B cell (primary cell): ENCODE results near the gene EXOC3L1. TPM values are rescaled to one million over a fixed set of nuclear protein-coding genes. Genes with fewer than 3 reads are reported as not detected.

Experiments used
- ATAC-seq: fragments of 200-7000 bp; cut with Tn5 transposase; one replicate; pipeline ENCODE4 v1.10.0; 2021; ENCODE audit warnings: low read depth, mild to moderate bottlenecking, moderate number of reproducible peaks, moderate library complexity
- CTCF ChIA-PET: fragments of 350-600 bp; sonication (Branson Sonifier 250); formaldehyde crosslinking; loops from one replicate; lab custom pipeline; 2021; ENCODE audit warnings: antibody characterized with exemption, inconsistent platforms; lab: Charles Lee
- POLR2A ChIA-PET: fragments of 350-600 bp; sonication (Branson Sonifier 250); formaldehyde crosslinking; loops from one replicate; lab custom pipeline; 2021; ENCODE audit warnings: antibody characterized with exemption; lab: Charles Lee
- DNase-seq: peaks from one replicate; pipeline ENCODE4 v3.0.0; 2013
- H2AFZ ChIP-seq: 2 replicates; pipeline ENCODE4 v1.6.1; 2012; ENCODE audit warnings: mild to moderate bottlenecking, low read depth, low read length; ENCODE audit not compliant: insufficient read depth, poor library complexity, severe bottlenecking
- H3K27ac ChIP-seq, 2 donors: 1 replicate in 1 of 2; 2 replicates in 1 of 2; pipeline ENCODE4 v1.5.1; 2012 to 2013; ENCODE audit warnings: low read length in 2 of 2, mild to moderate bottlenecking in 2 of 2, moderate library complexity in 1 of 2
- H3K27me3 ChIP-seq, 4 experiments: fragments of 200-600 bp in 1 of 4; sonication (generic) in 1 of 4; replicated peaks in 1 of 4; 1 replicate in 2 of 4; 2 replicates in 2 of 4; pipeline versions ENCODE4 v1.6.1 to v1.7.0; 2013 to 2016; ENCODE audit warnings: low read length in 3 of 4, mild to moderate bottlenecking in 2 of 4, mixed read lengths in 1 of 4, moderate library complexity in 1 of 4; ENCODE audit not compliant: insufficient read depth in 4 of 4, control insufficient read depth in 3 of 4; ENCODE audit errors: control extremely low read depth in 1 of 4
- H3K36me3 ChIP-seq, 2 experiments: replicated peaks in 1 of 2; 1 replicate in 1 of 2; 2 replicates in 1 of 2; pipeline versions ENCODE4 v1.6.1 to v1.7.1; 2013; ENCODE audit warnings: low read length in 1 of 2; ENCODE audit not compliant: insufficient read depth in 2 of 2, control insufficient read depth in 1 of 2; ENCODE audit errors: control extremely low read depth in 1 of 2, extremely low read depth in 1 of 2
- H3K4me1 ChIP-seq, 2 donors: fragments of 200-600 bp in 1 of 2; sonication (generic) in 1 of 2; 1 replicate in 1 of 2; 2 replicates in 1 of 2; pipeline versions ENCODE4 v1.5.1 to v1.6.1; 2013 to 2017; ENCODE audit warnings: low read length in 2 of 2; ENCODE audit not compliant: control insufficient read depth in 2 of 2, insufficient read depth in 2 of 2
- H3K4me2 ChIP-seq: replicated peaks from 2 replicates; pipeline ENCODE3; 2012; ENCODE audit warnings: mild to moderate bottlenecking, low read depth, low read length; ENCODE audit not compliant: poor library complexity, severe bottlenecking
- H3K4me3 ChIP-seq, 5 experiments: fragments of 200-600 bp in 1 of 5; sonication (generic) in 1 of 5; 1 replicate in 3 of 5; 2 replicates in 2 of 5; pipeline versions ENCODE4 v1.5.1 to v1.7.0; 2011 to 2016; ENCODE audit warnings: low read length in 4 of 5, mild to moderate bottlenecking in 4 of 5, low read depth in 2 of 5, control low read depth in 1 of 5, moderate library complexity in 1 of 5; ENCODE audit not compliant: insufficient read depth in 1 of 5; ENCODE audit errors: control extremely low read depth in 1 of 5, extremely low read depth in 1 of 5
- H3K79me2 ChIP-seq: fragments of 200-600 bp; sonication (generic); one replicate; pipeline ENCODE4 v1.6.0; 2016; ENCODE audit warnings: low read length; ENCODE audit not compliant: control insufficient read depth, insufficient read depth
- H3K9ac ChIP-seq: fragments of 200-600 bp; sonication (generic); 2 replicates; pipeline ENCODE4 v1.6.1; 2017; ENCODE audit warnings: mild to moderate bottlenecking, low read length, moderate library complexity
- H3K9me3 ChIP-seq, 3 donors: one replicate each; pipeline versions ENCODE4 v1.6.1 to v1.7.1; 2013; ENCODE audit warnings: low read length in 2 of 3; ENCODE audit not compliant: control insufficient read depth in 2 of 3, insufficient read depth in 1 of 3; ENCODE audit errors: control extremely low read depth in 1 of 3
- H4K20me1 ChIP-seq: 2 replicates; pipeline ENCODE4 v1.6.0; 2012; ENCODE audit warnings: mild to moderate bottlenecking, low read length; ENCODE audit not compliant: insufficient read depth, control insufficient read depth, poor library complexity, severe bottlenecking
- H3K27ac Mint-ChIP-seq: one replicate; pipeline ENCODE4 v1.8.0; 2021; ENCODE audit warnings: mixed read lengths
- H3K27me3 Mint-ChIP-seq: one replicate; pipeline ENCODE4 v1.8.0; 2021; ENCODE audit warnings: mixed read lengths
- H3K4me1 Mint-ChIP-seq: one replicate; pipeline ENCODE4 v1.8.0; 2021; ENCODE audit warnings: mixed read lengths
- H3K4me3 Mint-ChIP-seq: one replicate; pipeline ENCODE4 v1.8.0; 2021; ENCODE audit warnings: mixed read lengths
- H3K9me3 Mint-ChIP-seq: one replicate; pipeline ENCODE4 v1.8.0; 2022; ENCODE audit warnings: mixed read lengths; ENCODE audit not compliant: insufficient read depth
- EZH2 ChIP-seq: IDR thresholded peaks from 2 replicates; pipeline ENCODE4 v1.6.1; 2012; ENCODE audit warnings: borderline replicate concordance, low read depth, mild to moderate bottlenecking, moderate library complexity, low read length; ENCODE audit not compliant: insufficient read depth, poor library complexity, severe bottlenecking
- WGBS: methylation state at CpG from one replicate; pipeline ENCODE4 v1.1.5; 2013; ENCODE audit warnings: missing lambda C conversion rate; ENCODE audit not compliant: insufficient coverage; 5-methylcytosine and 5-hydroxymethylcytosine counted together
- intact Hi-C: fragments of 100-400 bp; cut with micrococcal nuclease; formaldehyde crosslinking; loops from one replicate; pipeline ENCODE4 v1.10.0; 2022
- polyA plus RNA-seq: library from polyadenylated mRNA; depleted of rRNA; stranded (reverse); fragments of >200 nt; gene quantifications from 2 replicates; pipeline ENCODE4 v1.2.3, GENCODE V29; 2012
- total RNA-seq, 2 donors: library from RNA; stranded (reverse); fragments of 120-200 nt in 1 of 2; gene quantifications; 1 replicate in 1 of 2; 2 replicates in 1 of 2; pipeline versions ENCODE4 v1.2.3 to v1.2.4, GENCODE V29; 2013 to 2022
- TF ChIP-seq, protein P1 (sequence below): fragments of 200-600 bp; IDR thresholded peaks from one replicate; pipeline ENCODE4 v1.8.0; 2022; ENCODE audit warnings: antibody characterized with exemption, mild to moderate bottlenecking

The EXOC3L1 gene
- total and polyA plus RNA-seq, 2 donors (not counting 1 experiment from before 2014, with no cell fraction given) = not detected

DNA sequence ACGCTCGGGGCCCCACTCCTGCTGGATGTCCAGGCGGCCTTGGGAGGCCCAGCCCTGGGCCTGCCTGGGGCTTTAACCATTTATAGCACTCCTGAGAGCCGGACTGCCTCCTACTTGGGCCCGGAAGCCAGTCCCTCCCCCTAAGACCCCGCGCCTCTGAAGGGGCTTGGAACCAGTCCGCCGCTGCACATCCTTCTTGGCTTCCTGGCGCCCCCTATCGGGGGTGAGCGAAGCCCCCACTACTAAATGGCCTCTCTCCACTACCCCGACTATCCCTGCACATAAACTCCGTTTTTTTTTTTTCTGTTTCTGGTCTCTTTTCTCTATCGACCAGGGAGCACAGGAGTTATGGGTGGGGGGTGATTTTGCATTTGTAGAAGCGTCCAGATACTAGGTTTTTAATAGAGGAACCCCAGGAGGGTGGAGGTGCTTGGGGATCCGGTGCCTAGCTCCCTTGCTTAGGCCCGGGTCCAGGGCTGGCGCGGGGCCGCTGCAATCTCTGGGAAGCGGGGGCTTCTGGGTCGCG lies 20.2 kb downstream of the EXOC3L1 start:
- Histone ChIP-seq H3K4me3 (peak overlapping the region in 2 of 5 experiments; percentile 23 to 33), H3K9me3 (peaks cover 0 to 38% (median 0%) of the 10 kb centered on the region in 3 donors), H3K4me2 (peak overlapping the region; percentile 75), H2AFZ (peak overlapping the region; percentile 33), H3K27ac (no peak overlapping the region), H4K20me1 (peaks cover 6% of the 10 kb centered on the region), H3K4me1 (peaks cover 46 to 54% of the 10 kb centered on the region in 2 donors), H3K36me3 (no peaks in the 10 kb centered on the region), H3K27me3 (peaks cover 0 to 98% (median 69%) of the 10 kb centered on the region in 4 experiments), H3K79me2 (no peaks in the 10 kb centered on the region), H3K9ac (peak overlapping the region; percentile 48)
- DNase-seq (peak; percentile 48), ATAC-seq (no peak)
- Mint-ChIP-seq H3K4me3 (peak overlapping the region; percentile 54), H3K9me3 (no peaks in the 10 kb centered on the region), H3K27ac (no peak overlapping the region), H3K27me3 (peaks cover 65% of the 10 kb centered on the region), H3K4me1 (peaks cover 39% of the 10 kb centered on the region)
- POLR2A ChIA-PET = no interaction called here
- intact Hi-C loops = no loop called here
- no peak for TF ChIP-seq EZH2
- TF ChIP-seq, protein P1, sequence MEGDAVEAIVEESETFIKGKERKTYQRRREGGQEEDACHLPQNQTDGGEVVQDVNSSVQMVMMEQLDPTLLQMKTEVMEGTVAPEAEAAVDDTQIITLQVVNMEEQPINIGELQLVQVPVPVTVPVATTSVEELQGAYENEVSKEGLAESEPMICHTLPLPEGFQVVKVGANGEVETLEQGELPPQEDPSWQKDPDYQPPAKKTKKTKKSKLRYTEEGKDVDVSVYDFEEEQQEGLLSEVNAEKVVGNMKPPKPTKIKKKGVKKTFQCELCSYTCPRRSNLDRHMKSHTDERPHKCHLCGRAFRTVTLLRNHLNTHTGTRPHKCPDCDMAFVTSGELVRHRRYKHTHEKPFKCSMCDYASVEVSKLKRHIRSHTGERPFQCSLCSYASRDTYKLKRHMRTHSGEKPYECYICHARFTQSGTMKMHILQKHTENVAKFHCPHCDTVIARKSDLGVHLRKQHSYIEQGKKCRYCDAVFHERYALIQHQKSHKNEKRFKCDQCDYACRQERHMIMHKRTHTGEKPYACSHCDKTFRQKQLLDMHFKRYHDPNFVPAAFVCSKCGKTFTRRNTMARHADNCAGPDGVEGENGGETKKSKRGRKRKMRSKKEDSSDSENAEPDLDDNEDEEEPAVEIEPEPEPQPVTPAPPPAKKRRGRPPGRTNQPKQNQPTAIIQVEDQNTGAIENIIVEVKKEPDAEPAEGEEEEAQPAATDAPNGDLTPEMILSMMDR = peak; percentile 49
- WGBS = 11% methylated on average over 20 of the region's 24 CpGs
- CTCF ChIA-PET = interaction anchor here (0.8 to 3.2 kb wide), 7 partner anchors 10 to 142 kb away, joined by 3 to 11 read pairs (median 5); partner anchors contain the start of genes B3GNT9, FBXL8 and TRADD

DNA sequence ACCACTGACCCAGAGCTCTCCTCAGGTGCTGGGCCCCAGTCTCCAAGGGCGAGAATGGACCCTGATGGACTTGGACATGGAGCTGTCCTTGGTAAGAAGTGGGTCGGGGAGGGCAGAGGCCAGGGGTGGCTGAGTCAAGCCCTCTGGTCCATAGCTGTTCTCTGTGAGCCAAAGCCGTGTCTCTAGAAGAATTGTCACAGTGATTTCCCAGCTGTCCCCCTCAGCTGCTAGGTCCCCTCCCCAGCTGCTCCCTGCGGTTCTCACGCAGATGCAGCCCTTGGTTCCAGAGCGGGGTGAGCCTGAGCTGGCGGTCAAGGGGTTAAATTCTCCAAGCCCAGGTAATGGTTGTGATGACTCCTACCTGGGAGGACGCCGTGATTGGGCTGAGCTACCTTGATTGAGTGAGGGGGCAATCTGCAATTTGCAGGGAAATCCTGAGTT lies 20.9 kb downstream of the EXOC3L1 start:
- 66% methylated on average over 9 of the region's 9 CpGs for WGBS
- Histone ChIP-seq H3K9ac (no peak overlapping the region), H3K27ac (no peak overlapping the region), H3K9me3 (peaks cover 0 to 35% (median 0%) of the 10 kb centered on the region in 3 donors), H3K27me3 (peaks cover 0 to 97% (median 68%) of the 10 kb centered on the region in 4 experiments), H2AFZ (no peak overlapping the region), H4K20me1 (peaks cover 9% of the 10 kb centered on the region), H3K36me3 (no peaks in the 10 kb centered on the region), H3K4me2 (no peak overlapping the region), H3K4me3 (no peak overlapping the region), H3K4me1 (peaks cover 44 to 54% of the 10 kb centered on the region in 2 donors), H3K79me2 (no peaks in the 10 kb centered on the region)
- no peak overlapping the region for H3K4me3 Mint-ChIP-seq
- ATAC-seq (no peak), DNase-seq (no peak)
- TF ChIP-seq, protein P1 = no peak
- TF ChIP-seq EZH2 = no peak
- no peaks in the 10 kb centered on the region for H3K9me3 Mint-ChIP-seq
- H3K27me3 Mint-ChIP-seq = peaks cover 68% of the 10 kb centered on the region
- CTCF ChIA-PET = interaction anchor here (1.0 to 3.2 kb wide), 7 partner anchors 9 to 153 kb away, joined by 3 to 11 read pairs (median 5); partner anchors contain the start of genes B3GNT9, FBXL8 and TRADD
- intact Hi-C loops = no loop called here
- H3K27ac Mint-ChIP-seq = no peak overlapping the region
- peaks cover 41% of the 10 kb centered on the region for H3K4me1 Mint-ChIP-seq
- POLR2A ChIA-PET = no interaction called here
